IMR-90 (cell line): ENCODE data around the gene PLEKHS1. TPM values are rescaled to one million over a fixed set of nuclear protein-coding genes. Genes with fewer than 3 reads are reported as not detected.

ENCODE experiments used
- ATAC-seq: fragments of 200-7000 bp; cut with Tn5 transposase; 2 replicates; pipeline ENCODE4 v1.9.1; 2020; ENCODE audit warnings: low read depth, mild to moderate bottlenecking, moderate library complexity
- BruUV-seq: library from RNA; stranded (reverse); fragments of 400-500 nt; replicated peaks from 2 replicates; lab custom pipeline; 2021; lab: Mats Ljungman, UMichigan
- CTCF ChIA-PET: fragments of 300-600 bp; formaldehyde crosslinking; extraction: SDS; loops from one replicate; lab custom pipeline; 2021; ENCODE audit warnings: antibody characterized with exemption; lab: Yijun Ruan, JAX
- POLR2A ChIA-PET: fragments of 300-600 bp; sonication (Branson Sonifier 250); formaldehyde crosslinking; loops from one replicate; lab custom pipeline; 2022; ENCODE audit warnings: antibody characterized with exemption; ENCODE audit not compliant: unreplicated experiment; lab: Charles Lee
- DNase-seq: peaks from one replicate; pipeline ENCODE4 v3.0.0; 2013
- H2AFZ ChIP-seq: replicated peaks from 2 replicates; pipeline ENCODE3; 2013; ENCODE audit warnings: low read length, mild to moderate bottlenecking; ENCODE audit not compliant: poor library complexity
- H2AK5ac ChIP-seq: 2 replicates; pipeline ENCODE4 v1.6.1; 2013; ENCODE audit warnings: low read depth, low read length, inconsistent platforms
- H2AK9ac ChIP-seq: replicated peaks from 2 replicates; pipeline ENCODE3; 2013; ENCODE audit warnings: mild to moderate bottlenecking, low read depth, low read length, moderate library complexity; ENCODE audit not compliant: poor library complexity
- H2BK120ac ChIP-seq: 2 replicates; pipeline ENCODE4 v1.6.1; 2013; ENCODE audit warnings: low read depth, low read length, inconsistent platforms
- H2BK15ac ChIP-seq: 3 replicates; pipeline ENCODE4 v1.6.1; 2013; ENCODE audit warnings: low read depth, low read length, inconsistent platforms
- H2BK20ac ChIP-seq: 2 replicates; pipeline ENCODE4 v1.6.1; 2013; ENCODE audit warnings: low read depth, mild to moderate bottlenecking, inconsistent platforms, low read length, moderate library complexity
- H2BK5ac ChIP-seq: 2 replicates; pipeline ENCODE4 v1.6.1; 2013; ENCODE audit warnings: mild to moderate bottlenecking, low read depth, low read length, inconsistent platforms; ENCODE audit not compliant: poor library complexity, severe bottlenecking
- H3K14ac ChIP-seq: replicated peaks from 2 replicates; pipeline ENCODE4 v1.6.1; 2013; ENCODE audit warnings: low read depth, low read length, inconsistent platforms
- H3K18ac ChIP-seq: 2 replicates; pipeline ENCODE4 v1.6.1; 2013; ENCODE audit warnings: low read depth, low read length, control low read depth
- H3K23ac ChIP-seq: 2 replicates; pipeline ENCODE4 v1.6.1; 2013; ENCODE audit warnings: low read depth, low read length, inconsistent platforms
- H3K27ac ChIP-seq: 2 replicates; pipeline ENCODE4 v1.5.1; 2013; ENCODE audit warnings: mild to moderate bottlenecking, control low read depth, low read length; ENCODE audit not compliant: insufficient read depth
- H3K27me3 ChIP-seq: 2 replicates; pipeline ENCODE4 v1.6.1; 2013; ENCODE audit warnings: low read length; ENCODE audit not compliant: control insufficient read depth, insufficient read depth
- H3K36me3 ChIP-seq: 2 replicates; pipeline ENCODE4 v1.6.1; 2013; ENCODE audit warnings: low read length, mixed read lengths; ENCODE audit not compliant: control insufficient read depth, insufficient read depth
- H3K4ac ChIP-seq: 2 replicates; pipeline ENCODE4 v1.6.1; 2013; ENCODE audit warnings: low read depth, low read length, inconsistent platforms
- H3K4me1 ChIP-seq: 2 replicates; pipeline ENCODE4 v1.6.1; 2013; ENCODE audit warnings: low read length, mixed read lengths; ENCODE audit not compliant: control insufficient read depth, insufficient read depth
- H3K4me2 ChIP-seq: 2 replicates; pipeline ENCODE4 v1.6.1; 2013; ENCODE audit warnings: low read depth, mild to moderate bottlenecking, control low read depth, low read length, moderate library complexity
- H3K4me3 ChIP-seq: 2 replicates; pipeline ENCODE4 v1.5.1; 2013; ENCODE audit warnings: low read depth, mild to moderate bottlenecking, control low read depth, low read length, moderate library complexity; ENCODE audit not compliant: insufficient read depth
- H3K56ac ChIP-seq: 2 replicates; pipeline ENCODE4 v1.6.1; 2013; ENCODE audit warnings: low read length, inconsistent platforms; ENCODE audit not compliant: insufficient read depth; ENCODE audit errors: extremely low read depth
- H3K79me1 ChIP-seq, 2 experiments: 2 replicates each; pipeline ENCODE4 v1.6.1; 2013; ENCODE audit warnings: low read length in 2 of 2, inconsistent platforms in 1 of 2, low read depth in 1 of 2
- H3K9ac ChIP-seq: 2 replicates; pipeline ENCODE4 v1.6.1; 2013; ENCODE audit warnings: low read depth, low read length, control low read depth
- H3K9me1 ChIP-seq: 2 replicates; pipeline ENCODE4 v1.6.1; 2013; ENCODE audit warnings: low read length, inconsistent platforms; ENCODE audit not compliant: insufficient read depth
- H3K9me3 ChIP-seq: 2 replicates; pipeline ENCODE4 v1.6.1; 2013; ENCODE audit warnings: low read length; ENCODE audit not compliant: control insufficient read depth, insufficient read depth
- H4K20me1 ChIP-seq: 2 replicates; pipeline ENCODE4 v1.6.1; 2013; ENCODE audit warnings: low read length, inconsistent platforms; ENCODE audit not compliant: insufficient read depth
- H4K5ac ChIP-seq: 2 replicates; pipeline ENCODE4 v1.6.1; 2013; ENCODE audit warnings: mild to moderate bottlenecking, low read depth, low read length, control low read depth
- H4K8ac ChIP-seq, 2 experiments: 2 replicates each; pipeline ENCODE4 v1.6.1; 2013; ENCODE audit warnings: low read depth in 2 of 2, low read length in 2 of 2, control low read depth in 1 of 2, inconsistent platforms in 1 of 2
- H4K91ac ChIP-seq: 2 replicates; pipeline ENCODE4 v1.6.1; 2013; ENCODE audit warnings: low read depth, low read length, inconsistent platforms; ENCODE audit not compliant: insufficient read depth
- CHD1 ChIP-seq: IDR thresholded peaks from 2 replicates; pipeline ENCODE4 v1.6.1; 2012; ENCODE audit warnings: low read depth, low read length, improper control_type of control experiment
- FOS ChIP-seq: fragments of 150-350 bp; IDR thresholded peaks from 2 replicates; pipeline ENCODE4 v1.6.1; 2016; ENCODE audit warnings: low read depth, low read length
- MXI1 ChIP-seq: IDR thresholded peaks from 2 replicates; pipeline ENCODE4 v1.6.1; 2012; ENCODE audit warnings: low read depth, mild to moderate bottlenecking, low read length, moderate library complexity, borderline replicate concordance
- POLR2A ChIP-seq: IDR thresholded peaks from 2 replicates; pipeline ENCODE4 v1.6.1; 2012; ENCODE audit warnings: mild to moderate bottlenecking, low read depth, low read length
- SMC3 ChIP-seq: fragments of 150-350 bp; IDR thresholded peaks from 2 replicates; pipeline ENCODE4 v1.6.1; 2016; ENCODE audit warnings: low read depth, mild to moderate bottlenecking, antibody characterized with exemption, low read length, moderate library complexity
- WGBS, 2 experiments: methylation state at CpG; one replicate each; pipeline versions ENCODE4 v1.1.5 to v1.1.7; 2013; ENCODE audit warnings: missing lambda C conversion rate in 2 of 2; ENCODE audit not compliant: insufficient read length in 1 of 2; ENCODE audit errors: extremely low coverage in 2 of 2; 5-methylcytosine and 5-hydroxymethylcytosine counted together
- dilution Hi-C: fragments of 300-500 bp; cut with HindIII; formaldehyde crosslinking; loops from one replicate; pipeline ENCODE4 v1.14.3; 2018; ENCODE audit warnings: low sequenced_read_pairs; ENCODE audit not compliant: unreplicated experiment
- in situ Hi-C: fragments of 300-500 bp; cut with MboI; formaldehyde crosslinking; loops from 3 replicates; pipeline ENCODE4 v1.14.3; 2019; ENCODE audit warnings: low sequenced_read_pairs, inconsistent platforms, mixed read lengths
- intact Hi-C: fragments of 100-400 bp; cut with micrococcal nuclease; formaldehyde crosslinking; loops from 2 replicates; pipeline ENCODE4 v1.10.0; 2022
- polyA plus RNA-seq, 3 experiments: library from polyadenylated mRNA; depleted of rRNA; stranded (reverse); fragments of >200 nt; gene quantifications; 2 replicates each; pipeline ENCODE4 v1.2.3, GENCODE V29; 2012; ENCODE audit warnings: low replicate concordance in 1 of 3
- total RNA-seq: library from RNA; depleted of rRNA; stranded (reverse); fragments of >200 nt; gene quantifications from 2 replicates; pipeline ENCODE4 v1.2.3, GENCODE V29; 2012
- TF ChIP-seq, protein P1 (sequence below): fragments of 150-350 bp; IDR thresholded peaks from 2 replicates; pipeline ENCODE4 v1.6.1; 2017; ENCODE audit warnings: mild to moderate bottlenecking, antibody characterized with exemption, low read length, low read depth

The PLEKHS1 gene
- total and polyA plus RNA-seq, 2 of the 4 experiments (the other 2 are of a cell fraction): not detected

- Histone ChIP-seq H3K9me3 (no peaks in the 10 kb centered on the region), H3K4ac (no peak overlapping the region), H2AK9ac (no peak overlapping the region), H2BK20ac (no peak overlapping the region), H3K56ac (no peak overlapping the region), H3K14ac (no peak overlapping the region), H4K91ac (no peak overlapping the region), H3K9me1 (no peaks in the 10 kb centered on the region), H2AK5ac (no peak overlapping the region), H4K20me1 (no peaks in the 10 kb centered on the region), H4K5ac (no peak overlapping the region), H2BK5ac (no peak overlapping the region), H3K23ac (no peak overlapping the region), H2BK120ac (no peak overlapping the region), H3K27me3 (no peaks in the 10 kb centered on the region), H3K9ac (no peak overlapping the region), H4K8ac (no peak overlapping the region), H3K4me3 (no peak overlapping the region), H2AFZ (no peak overlapping the region), H3K4me2 (no peak overlapping the region), H3K27ac (no peak overlapping the region), H3K4me1 (no peaks in the 10 kb centered on the region), H3K36me3 (peaks cover 13% of the 10 kb centered on the region), H2BK15ac (no peak overlapping the region), H3K18ac (no peak overlapping the region), H3K79me1 (no peaks in the 10 kb centered on the region)
- no peak for TF ChIP-seq SMC3
- TF ChIP-seq CHD1: no peak
- TF ChIP-seq FOS: no peak
- TF ChIP-seq, protein P1, sequence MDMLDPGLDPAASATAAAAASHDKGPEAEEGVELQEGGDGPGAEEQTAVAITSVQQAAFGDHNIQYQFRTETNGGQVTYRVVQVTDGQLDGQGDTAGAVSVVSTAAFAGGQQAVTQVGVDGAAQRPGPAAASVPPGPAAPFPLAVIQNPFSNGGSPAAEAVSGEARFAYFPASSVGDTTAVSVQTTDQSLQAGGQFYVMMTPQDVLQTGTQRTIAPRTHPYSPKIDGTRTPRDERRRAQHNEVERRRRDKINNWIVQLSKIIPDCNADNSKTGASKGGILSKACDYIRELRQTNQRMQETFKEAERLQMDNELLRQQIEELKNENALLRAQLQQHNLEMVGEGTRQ: no peak
- no peak for TF ChIP-seq MXI1
- no peak for TF ChIP-seq POLR2A
- dilution Hi-C loops (no loop called here), in situ Hi-C loops (no loop called here), intact Hi-C loops (no loop called here)
- ChIA-PET CTCF (interaction anchor here (1.7 kb wide), 1 partner anchor 15 kb away, joined by 5 read pairs; no protein-coding TSS in a partner anchor), POLR2A (no interaction called here)
- 100% methylated on average over 2 of the region's 9 CpGs; no CpG with 5 or more reads in 1 of the 2 experiments for WGBS, 2 experiments
- ATAC-seq (no peak), DNase-seq (no peak)
- no TSS peak for BruUV-seq
Measured at GRCh38 chr10:113732160-113732881, 19.2 kb upstream of the PLEKHS1 start.
